IPS-15b (cell line): Measurements from ENCODE around the gene PPFIA4.

Source experiments
- H3K27me3 ChIP-seq: one replicate; pipeline ENCODE4 v1.6.1; 2013; ENCODE audit warnings: low read length; ENCODE audit not compliant: control insufficient read depth, insufficient read depth
- H3K36me3 ChIP-seq: one replicate; pipeline ENCODE4 v1.6.1; 2013; ENCODE audit warnings: low read length; ENCODE audit not compliant: control insufficient read depth, insufficient read depth
- H3K4me1 ChIP-seq: one replicate; pipeline ENCODE4 v1.6.1; 2013; ENCODE audit warnings: mild to moderate bottlenecking, low read length; ENCODE audit not compliant: control insufficient read depth, insufficient read depth
- H3K4me3 ChIP-seq: one replicate; pipeline ENCODE4 v1.5.1; 2013; ENCODE audit warnings: low read depth, low read length
- H3K9ac ChIP-seq: one replicate; pipeline ENCODE4 v1.6.1; 2013; ENCODE audit warnings: low read depth, mild to moderate bottlenecking, low read length
- H3K9me3 ChIP-seq: one replicate; pipeline ENCODE4 v1.6.1; 2013; ENCODE audit warnings: mild to moderate bottlenecking, low read length; ENCODE audit not compliant: control insufficient read depth, insufficient read depth

The PPFIA4 gene

DNA sequence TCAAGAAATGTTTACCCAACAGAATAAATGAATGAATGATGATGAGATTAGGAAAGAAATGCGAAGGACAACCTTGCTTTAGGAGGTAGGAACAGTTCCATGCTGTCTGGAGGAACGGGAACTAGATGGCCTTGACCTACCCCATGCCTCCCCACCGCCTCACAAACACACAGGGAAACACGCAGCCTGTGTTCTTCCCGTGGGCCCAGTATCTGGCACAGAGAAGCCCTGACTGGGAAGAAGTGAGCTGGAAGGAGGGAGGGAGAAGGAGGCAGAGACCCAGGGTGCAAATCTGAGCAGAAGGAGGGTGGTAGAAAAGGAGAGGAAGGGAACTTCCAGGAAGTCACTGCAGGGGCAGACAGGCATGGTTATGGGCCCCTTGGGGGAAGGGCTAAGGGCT, 97.7 kb downstream of the PPFIA4 start:
- no peak overlapping the region for H3K9ac ChIP-seq
- no peak overlapping the region for H3K4me3 ChIP-seq
- H3K27me3 ChIP-seq, result peaks cover 44% of the 10 kb centered on the region
- no peaks in the 10 kb centered on the region for H3K9me3 ChIP-seq
- no peaks in the 10 kb centered on the region for H3K36me3 ChIP-seq
- peaks cover 18% of the 10 kb centered on the region for H3K4me1 ChIP-seq

GRCh38 chr1:203124546-203125317, 98.4 kb downstream of the PPFIA4 start:
- Histone ChIP-seq H3K36me3 (no peaks in the 10 kb centered on the region), H3K9ac (peak overlapping the region; percentile 14), H3K9me3 (no peaks in the 10 kb centered on the region), H3K4me3 (no peak overlapping the region), H3K27me3 (peaks cover 51% of the 10 kb centered on the region), H3K4me1 (peaks cover 18% of the 10 kb centered on the region)

DNA sequence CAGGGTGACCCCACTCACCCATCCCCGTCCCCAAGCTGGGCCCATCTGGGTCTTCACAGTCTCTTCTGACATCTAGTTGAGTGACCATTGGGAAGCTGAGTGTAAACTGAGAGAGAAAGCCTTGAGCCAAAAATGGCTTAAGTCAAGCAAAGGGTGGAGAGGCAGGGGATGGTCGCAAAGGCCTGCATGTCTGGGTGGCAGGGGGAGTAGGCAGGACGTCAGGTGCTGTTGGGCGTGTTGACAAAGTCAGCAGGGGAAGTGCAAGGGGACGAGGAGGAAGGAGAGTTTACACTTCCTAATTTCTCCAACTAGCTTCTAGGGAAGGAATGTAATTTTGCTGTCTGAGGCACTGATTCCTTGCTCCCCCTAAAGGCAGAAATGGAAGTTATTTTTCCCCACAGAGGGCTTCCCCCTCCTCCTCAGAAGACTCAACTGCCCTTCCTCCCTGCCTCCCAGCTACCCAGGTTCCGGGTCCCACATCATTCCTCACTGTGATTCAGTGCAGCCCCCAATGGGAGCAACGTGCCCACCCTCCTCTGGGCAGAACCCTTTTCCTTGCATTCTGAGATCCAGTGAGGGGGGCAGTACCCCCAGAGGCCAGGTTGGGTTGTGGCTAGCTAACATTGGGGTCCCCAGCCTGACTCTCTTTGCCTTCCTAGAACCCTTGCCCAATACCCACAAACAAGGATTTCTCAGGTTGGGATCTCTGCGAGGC, 100.0 kb downstream of the PPFIA4 start:
- no peaks in the 10 kb centered on the region for H3K9me3 ChIP-seq
- H3K4me1 ChIP-seq, result peaks cover 18% of the 10 kb centered on the region
- peaks cover 52% of the 10 kb centered on the region for H3K27me3 ChIP-seq
- no peaks in the 10 kb centered on the region for H3K36me3 ChIP-seq
- H3K9ac ChIP-seq, result no peak overlapping the region
- H3K4me3 ChIP-seq, result peak overlapping the region; percentile 82

DNA sequence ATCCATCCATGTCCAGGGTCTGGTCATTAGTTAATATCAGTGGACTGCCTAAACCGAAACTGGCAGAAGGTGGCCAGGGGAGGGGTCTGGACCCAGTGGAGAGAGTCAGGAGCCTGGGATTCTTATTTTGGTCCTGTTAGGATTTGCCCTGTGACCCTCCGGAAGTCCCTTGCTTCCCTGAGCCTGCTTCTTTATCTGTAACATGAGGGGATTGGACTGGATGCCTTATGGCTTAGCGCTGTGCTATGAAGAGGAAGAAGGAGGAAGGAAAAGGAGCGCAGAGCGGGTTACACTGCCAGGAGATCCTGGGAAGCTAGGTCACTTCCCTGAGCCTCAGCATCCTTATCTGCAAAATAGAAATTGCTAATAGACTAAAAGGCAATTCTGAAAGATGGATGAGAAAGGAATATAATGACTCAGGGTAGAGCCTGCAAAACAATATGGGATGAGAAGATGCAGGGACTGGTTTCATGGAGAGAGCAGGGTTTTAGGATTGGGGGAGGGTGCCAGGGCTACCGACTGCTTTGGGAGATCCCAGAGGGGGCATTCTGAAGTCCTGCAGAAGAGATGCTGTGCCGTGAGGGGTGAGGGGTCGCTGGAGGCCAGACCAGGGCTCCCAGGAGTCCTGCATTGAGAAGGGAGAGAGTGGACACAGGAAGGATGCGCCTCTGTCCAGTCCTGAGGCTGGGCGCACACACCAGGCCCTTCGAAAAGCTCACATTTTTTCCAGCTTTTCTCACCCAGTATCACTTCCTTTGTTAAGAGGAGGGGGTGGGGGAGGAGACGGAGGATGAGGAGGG, 100.8 kb downstream of the PPFIA4 start:
- Histone ChIP-seq H3K4me3 (peak overlapping the region; percentile 82), H3K9ac (no peak overlapping the region), H3K27me3 (peaks cover 52% of the 10 kb centered on the region), H3K4me1 (peaks cover 18% of the 10 kb centered on the region), H3K36me3 (no peaks in the 10 kb centered on the region), H3K9me3 (no peaks in the 10 kb centered on the region)

DNA sequence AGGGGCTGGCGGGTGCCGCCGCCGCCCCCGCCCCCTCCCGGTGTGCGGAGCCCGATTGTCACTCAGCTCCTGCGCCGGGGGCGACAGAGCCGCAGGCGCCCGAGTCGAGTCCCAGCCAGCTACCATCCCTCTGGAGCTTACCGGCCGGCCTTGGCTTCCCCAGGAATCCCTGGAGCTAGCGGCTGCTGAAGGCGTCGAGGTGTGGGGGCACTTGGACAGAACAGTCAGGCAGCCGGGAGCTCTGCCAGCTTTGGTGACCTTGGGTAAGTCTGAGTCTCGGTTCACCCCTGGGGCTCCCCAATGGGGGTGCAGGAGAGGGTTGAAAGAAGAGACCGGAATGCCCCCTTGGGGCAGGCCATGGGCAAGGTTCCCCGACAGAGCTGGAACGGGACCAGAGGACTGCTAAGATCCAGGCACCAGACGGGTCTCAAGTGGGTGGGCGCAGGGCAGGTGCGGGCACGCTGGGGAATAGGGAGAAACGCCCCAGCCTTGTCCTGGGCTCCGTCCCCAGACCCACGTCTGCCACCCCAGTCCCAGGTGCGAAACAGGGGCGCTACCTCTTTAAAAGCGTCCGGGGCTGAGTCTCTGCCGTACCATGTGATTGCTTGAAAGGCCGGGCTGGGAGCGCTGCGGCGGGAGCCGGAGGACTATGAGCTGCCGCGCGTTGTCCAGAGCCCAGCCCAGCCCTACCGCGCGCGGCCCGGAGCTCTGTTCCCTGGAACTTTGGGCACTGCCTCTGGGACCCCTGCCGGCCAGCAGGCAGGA, 101.6 kb downstream of the PPFIA4 start, which contains the start of gene ADORA1:
Gene ADORA1, plus strand, starts transcription at position 61 of the 765 bp plus-strand sequence. CDS start 1,116 bp downstream, outside the sequence.
- peaks cover 52% of the 10 kb centered on the region for H3K27me3 ChIP-seq
- H3K9me3 ChIP-seq, result no peaks in the 10 kb centered on the region
- peaks cover 18% of the 10 kb centered on the region for H3K4me1 ChIP-seq
- H3K4me3 ChIP-seq, result peak within 1 kb of the TSS; percentile 82
- no peaks in the 10 kb centered on the region for H3K36me3 ChIP-seq
- H3K9ac ChIP-seq, result peak within 1 kb of the TSS; percentile 20

DNA sequence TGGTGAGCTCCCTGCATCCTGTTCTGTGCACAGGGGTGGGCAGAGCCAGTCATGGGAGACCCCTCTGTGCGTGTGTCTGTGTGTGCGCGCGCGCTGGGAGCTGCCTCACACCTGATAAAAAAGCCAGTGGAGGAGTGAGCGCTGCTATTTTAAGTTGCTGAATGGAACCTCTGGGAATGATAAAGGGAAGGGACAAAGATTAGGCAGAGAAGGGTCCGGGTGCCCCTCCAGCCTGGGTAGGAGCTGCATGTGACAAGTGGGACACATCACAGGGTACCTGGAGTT, 102.1 kb downstream of the PPFIA4 start:
- H3K4me3 ChIP-seq, result peak overlapping the region; percentile 82
- H3K4me1 ChIP-seq, result peaks cover 18% of the 10 kb centered on the region
- peaks cover 52% of the 10 kb centered on the region for H3K27me3 ChIP-seq
- no peaks in the 10 kb centered on the region for H3K36me3 ChIP-seq
- no peak overlapping the region for H3K9ac ChIP-seq
- H3K9me3 ChIP-seq, result no peaks in the 10 kb centered on the region
